HG03139 (cell line): ENCODE data around the gene CGREF1.

Experiments used
- ATAC-seq: cut with Tn5 transposase; IDR thresholded peaks from one replicate; pipeline ENCODE4 v1.9.1; 2021; ENCODE audit not compliant: unreplicated experiment

CGREF1 gene

DNA sequence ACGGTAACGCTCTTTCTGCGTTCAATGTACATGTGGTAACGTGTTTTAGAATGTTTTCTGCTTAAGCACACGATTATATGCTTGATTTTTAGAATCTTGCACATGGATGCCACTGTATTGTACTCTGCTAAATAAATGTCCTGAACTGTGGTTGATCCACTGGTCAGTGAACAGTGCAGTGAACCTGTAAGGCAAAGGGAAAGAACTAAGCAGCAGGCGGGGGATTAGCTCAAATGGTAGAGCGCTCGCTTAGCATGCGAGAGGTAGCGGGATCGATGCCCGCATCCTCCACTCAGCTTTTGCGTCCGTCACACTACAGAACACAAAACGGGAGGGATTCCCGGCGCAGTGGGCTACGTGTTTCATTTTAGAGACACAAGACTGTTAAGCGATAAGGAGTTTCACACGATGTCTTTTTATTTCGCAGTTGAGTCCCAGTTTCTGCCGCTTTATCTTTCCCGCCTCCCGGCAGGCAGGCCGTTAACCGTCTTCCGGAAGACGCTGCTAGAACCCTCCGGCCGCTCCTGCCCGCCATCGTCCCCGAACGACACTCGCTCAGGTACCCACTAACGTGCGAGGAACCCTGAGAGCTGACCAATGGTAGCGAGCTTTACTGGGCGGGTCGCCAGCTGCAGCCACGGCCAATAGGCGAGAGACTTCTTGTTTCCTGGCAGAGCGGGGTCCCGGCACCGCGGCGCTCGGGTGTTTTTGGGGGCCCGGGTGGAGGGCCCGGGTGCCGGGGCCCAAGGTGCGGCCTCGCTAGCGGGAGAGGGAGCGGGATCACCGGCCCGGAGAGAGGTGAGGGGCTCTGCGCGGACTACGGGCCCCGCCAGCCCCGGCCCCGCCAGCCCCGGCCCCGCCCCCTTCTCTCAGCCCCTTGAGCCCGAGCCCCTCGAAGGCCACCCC is 67.7 kb downstream of the CGREF1 start, which contains the start of gene AGBL5:
TSS of gene AGBL5 (plus strand) at position 673 of the 906 bp plus-strand sequence. CDS start 1,291 bp downstream, outside the sequence.
- ATAC-seq: peak; percentile 57
